CMK (cell line): Measurements from ENCODE around the gene MEG3.

ENCODE experiments used
- DNase-seq: peaks from one replicate; pipeline ENCODE4 v3.0.0-alpha.2; 2010; ENCODE audit warnings: low read depth

Gene MEG3

GRCh38 chr14:100896369-100897060, 70.6 kb downstream of the MEG3 start:
- DNase-seq = no peak

- no peak for DNase-seq
Observed at GRCh38 chr14:100898465-100898864, 72.5 kb downstream of the MEG3 start.

- DNase-seq = no peak
Observed at GRCh38 chr14:100898935-100899883, 73.3 kb downstream of the MEG3 start.

- no peak for DNase-seq
Observed at GRCh38 chr14:100899884-100900771, 74.2 kb downstream of the MEG3 start.

GRCh38 chr14:100900837-100901390, 75.0 kb downstream of the MEG3 start:
- no peak for DNase-seq

- no peak for DNase-seq
Observed at GRCh38 chr14:100901391-100902183, 75.7 kb downstream of the MEG3 start.

- no peak for DNase-seq
Observed at GRCh38 chr14:100902295-100903133, 76.6 kb downstream of the MEG3 start.

GRCh38 chr14:100903134-100903468, 77.2 kb downstream of the MEG3 start:
- DNase-seq = no peak

- no peak for DNase-seq
Observed at GRCh38 chr14:100903672-100904185, 77.8 kb downstream of the MEG3 start, which contains the start of gene RTL1. TSS of gene RTL1 (minus strand) at chr14:100903722. CDS start at chr14:100884788, 18,934 bp downstream.

GRCh38 chr14:100904307-100905087, 78.6 kb downstream of the MEG3 start:
- DNase-seq = peak; percentile 24

GRCh38 chr14:100905166-100905565, 79.2 kb downstream of the MEG3 start:
- no peak for DNase-seq

- DNase-seq = no peak
Observed at GRCh38 chr14:100906420-100906819, 80.5 kb downstream of the MEG3 start.

- no peak for DNase-seq
Observed at GRCh38 chr14:100907240-100907639, 81.3 kb downstream of the MEG3 start.

GRCh38 chr14:100909439-100909838, 83.5 kb downstream of the MEG3 start:
- no peak for DNase-seq
